H9 (cell line): ENCODE measurements around the gene MIB2. TPM values are rescaled to one million over a fixed set of nuclear protein-coding genes. Genes with fewer than 3 reads are reported as not detected.

Experiments used
- DNase-seq: peaks from one replicate; pipeline ENCODE4 v3.0.0-alpha.2; 2017
- H2AFZ ChIP-seq: one replicate; pipeline ENCODE4 v1.6.1; 2013; ENCODE audit warnings: mild to moderate bottlenecking, low read length, control low read depth, moderate library complexity
- H2AK5ac ChIP-seq: 2 replicates; pipeline ENCODE4 v1.6.1; 2013; ENCODE audit warnings: low read length, control low read depth, mixed read lengths; ENCODE audit not compliant: insufficient read length
- H2BK120ac ChIP-seq: one replicate; pipeline ENCODE4 v1.6.1; 2013; ENCODE audit warnings: low read depth, mild to moderate bottlenecking, low read length, control low read depth, inconsistent platforms; ENCODE audit not compliant: poor library complexity, severe bottlenecking
- H2BK12ac ChIP-seq: 2 replicates; pipeline ENCODE4 v1.6.1; 2013; ENCODE audit warnings: low read length, control low read depth, mixed read lengths, low read depth; ENCODE audit not compliant: insufficient read length
- H2BK15ac ChIP-seq: 2 replicates; pipeline ENCODE4 v1.6.1; 2013; ENCODE audit warnings: low read depth, low read length, control low read depth
- H2BK20ac ChIP-seq: one replicate; pipeline ENCODE4 v1.6.1; 2013; ENCODE audit warnings: low read depth, mild to moderate bottlenecking, low read length, control low read depth, inconsistent platforms; ENCODE audit not compliant: poor library complexity, severe bottlenecking
- H2BK5ac ChIP-seq: 2 replicates; pipeline ENCODE4 v1.6.1; 2013; ENCODE audit warnings: low read length, control low read depth, mixed read lengths; ENCODE audit not compliant: insufficient read length
- H3K14ac ChIP-seq: 2 replicates; pipeline ENCODE4 v1.6.1; 2013; ENCODE audit warnings: low read length, control low read depth; ENCODE audit not compliant: insufficient read depth
- H3K18ac ChIP-seq: 2 replicates; pipeline ENCODE4 v1.6.1; 2013; ENCODE audit warnings: low read depth, mild to moderate bottlenecking, mixed read lengths, low read length, control low read depth; ENCODE audit not compliant: insufficient read length
- H3K23ac ChIP-seq: 2 replicates; pipeline ENCODE4 v1.6.1; 2013; ENCODE audit warnings: low read length, control low read depth, mixed read lengths, low read depth; ENCODE audit not compliant: insufficient read length
- H3K23me2 ChIP-seq: 2 replicates; pipeline ENCODE4 v1.6.1; 2013; ENCODE audit warnings: low read depth, mild to moderate bottlenecking, mixed read lengths, low read length, control low read depth; ENCODE audit not compliant: insufficient read length, poor library complexity, severe bottlenecking
- H3K27ac ChIP-seq: 2 replicates; pipeline ENCODE4 v1.5.1; 2013; ENCODE audit warnings: low read length, control low read depth, mixed read lengths, low read depth; ENCODE audit not compliant: insufficient read length
- H3K27me3 ChIP-seq: 2 replicates; pipeline ENCODE4 v1.6.1; 2013; ENCODE audit warnings: low read length, control low read depth, inconsistent platforms; ENCODE audit not compliant: insufficient read depth
- H3K4ac ChIP-seq: 2 replicates; pipeline ENCODE4 v1.6.1; 2013; ENCODE audit warnings: low read depth, mild to moderate bottlenecking, control low read depth, inconsistent platforms, low read length, moderate library complexity
- H3K4me1 ChIP-seq: 2 replicates; pipeline ENCODE4 v1.6.1; 2013; ENCODE audit warnings: low read length, control low read depth, inconsistent platforms; ENCODE audit not compliant: insufficient read depth
- H3K4me2 ChIP-seq: 2 replicates; pipeline ENCODE4 v1.6.1; 2013; ENCODE audit warnings: low read length, control low read depth, mixed read lengths; ENCODE audit not compliant: insufficient read length, insufficient read depth
- H3K56ac ChIP-seq: 2 replicates; pipeline ENCODE4 v1.6.1; 2013; ENCODE audit warnings: low read depth, mild to moderate bottlenecking, mixed read lengths, low read length, control low read depth; ENCODE audit not compliant: insufficient read length
- H3K79me1 ChIP-seq: 2 replicates; pipeline ENCODE4 v1.6.1; 2013; ENCODE audit warnings: low read depth, mild to moderate bottlenecking, moderate library complexity, low read length, control low read depth, inconsistent platforms; ENCODE audit not compliant: insufficient read depth, poor library complexity, severe bottlenecking
- H3K79me2 ChIP-seq: 2 replicates; pipeline ENCODE4 v1.6.1; 2013; ENCODE audit warnings: low read length, control low read depth, inconsistent platforms; ENCODE audit not compliant: insufficient read depth
- H3K9ac ChIP-seq: 2 replicates; pipeline ENCODE4 v1.6.1; 2013; ENCODE audit warnings: low read length, control low read depth, mixed read lengths; ENCODE audit not compliant: insufficient read length; ENCODE audit errors: extremely low read depth
- H3K9me3 ChIP-seq: one replicate; pipeline ENCODE4 v1.6.1; 2013; ENCODE audit warnings: low read depth, low read length, inconsistent platforms; ENCODE audit not compliant: control insufficient read depth
- H3T11ph ChIP-seq: one replicate; pipeline ENCODE4 v1.6.1; 2013; ENCODE audit warnings: mild to moderate bottlenecking, low read length, control low read depth, inconsistent platforms
- H4K20me1 ChIP-seq: one replicate; pipeline ENCODE4 v1.6.1; 2013; ENCODE audit not compliant: control insufficient read depth, insufficient read length, insufficient read depth
- H4K5ac ChIP-seq: 2 replicates; pipeline ENCODE4 v1.6.1; 2013; ENCODE audit warnings: low read depth, mild to moderate bottlenecking, mixed read lengths, low read length, control low read depth; ENCODE audit not compliant: insufficient read length
- H4K8ac ChIP-seq: replicated peaks from 2 replicates; pipeline ENCODE4 v1.6.1; 2013; ENCODE audit warnings: low read length, control low read depth, mixed read lengths, low read depth; ENCODE audit not compliant: insufficient read length
- H4K91ac ChIP-seq: 2 replicates; pipeline ENCODE4 v1.6.1; 2013; ENCODE audit warnings: low read depth, mild to moderate bottlenecking, moderate library complexity, mixed read lengths, low read length, control low read depth; ENCODE audit not compliant: insufficient read length
- H3K27ac Mint-ChIP-seq, 3 experiments: 2 replicates in 2 of 3; 3 replicates in 1 of 3; pipeline ENCODE4 v1.8.0; 2020 to 2021; ENCODE audit warnings: mixed read lengths in 3 of 3, mild to moderate bottlenecking in 1 of 3, moderate library complexity in 1 of 3
- H3K27me3 Mint-ChIP-seq: 2 replicates; pipeline ENCODE4 v1.8.0; 2021; ENCODE audit warnings: low read depth, mild to moderate bottlenecking, moderate library complexity, mixed read lengths
- H3K36me3 Mint-ChIP-seq, 3 experiments: 2 replicates in 2 of 3; 3 replicates in 1 of 3; pipeline ENCODE4 v1.8.0; 2020 to 2021; ENCODE audit warnings: low read depth in 3 of 3, mixed read lengths in 3 of 3; ENCODE audit not compliant: insufficient read depth in 1 of 3
- H3K4me1 Mint-ChIP-seq, 2 experiments: 2 replicates each; pipeline ENCODE4 v1.8.0; 2020; ENCODE audit warnings: mixed read lengths in 2 of 2
- H3K4me3 Mint-ChIP-seq, 2 experiments: 2 replicates in 1 of 2; 3 replicates in 1 of 2; pipeline ENCODE4 v1.8.0; 2020 to 2021; ENCODE audit warnings: mild to moderate bottlenecking in 2 of 2, mixed read lengths in 2 of 2, moderate library complexity in 1 of 2
- H3K9me3 Mint-ChIP-seq, 2 experiments: 2 replicates in 1 of 2; 3 replicates in 1 of 2; pipeline ENCODE4 v1.8.0; 2020; ENCODE audit warnings: mild to moderate bottlenecking in 2 of 2, mixed read lengths in 2 of 2, moderate library complexity in 1 of 2
- WGBS: extraction: QIAGEN DNeasy Blood & Tissue Kit; methylation state at CpG from one replicate; pipeline ENCODE4 v1.1.7; 2013; ENCODE audit warnings: missing lambda C conversion rate, low lambda C conversion rate, mixed read lengths; ENCODE audit not compliant: insufficient read length; ENCODE audit errors: extremely low coverage; 5-methylcytosine and 5-hydroxymethylcytosine counted together
- total RNA-seq: library from RNA; stranded (reverse); gene quantifications from 2 replicates; pipeline ENCODE4 v1.2.1, GENCODE V29; 2021
- TF ChIP-seq, protein P1 (sequence below): fragments of 200-600 bp; sonication (generic); conservative IDR thresholded peaks from 3 replicates; pipeline ENCODE4 v1.8.0; 2021; ENCODE audit warnings: antibody characterized with exemption, mild to moderate bottlenecking

The MIB2 gene
- total RNA-seq, 1 experiment from 2014 or later, result 77.8 TPM

DNA sequence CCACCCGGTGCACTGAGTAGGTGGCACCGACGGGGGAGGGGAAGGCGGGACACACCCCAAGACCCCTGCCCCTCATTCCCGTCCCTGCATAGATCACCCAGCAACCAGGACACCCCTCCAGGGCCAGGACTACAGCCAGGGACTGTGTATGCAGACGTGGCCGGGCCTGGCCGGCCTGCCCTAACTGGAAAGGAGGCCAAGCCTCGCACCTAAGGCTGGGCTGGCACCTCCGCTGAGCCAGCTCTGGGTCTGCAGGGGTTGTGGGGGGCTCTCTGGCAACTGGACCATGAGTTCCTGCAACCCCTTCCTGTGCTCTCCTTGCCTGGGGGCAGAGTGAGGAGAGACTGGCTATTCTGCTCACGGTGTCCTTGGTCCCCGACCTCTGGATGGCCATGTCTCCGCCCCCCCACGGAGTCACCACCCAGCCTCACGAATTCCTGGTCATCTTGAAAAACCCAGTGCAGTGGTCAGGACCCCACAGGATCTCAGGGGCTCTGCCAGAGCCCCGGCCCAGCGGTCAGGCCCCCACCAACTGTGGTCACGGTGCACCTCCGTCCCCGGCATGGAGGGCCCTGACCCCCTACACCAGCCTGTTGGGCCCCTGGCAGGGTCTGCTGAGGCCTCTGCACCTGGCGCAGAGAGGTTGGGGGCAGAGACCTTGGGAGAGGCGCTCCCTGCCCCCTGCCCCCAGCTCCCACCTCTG is 14.3 kb upstream of the MIB2 start:
- no peaks in the 10 kb centered on the region for H4K20me1 ChIP-seq
- H2BK12ac ChIP-seq, result no peak overlapping the region
- no peak overlapping the region for H3K27ac Mint-ChIP-seq
- no peaks in the 10 kb centered on the region; the same call in 1 of the 2 replicates for H3K27me3 ChIP-seq
- H3K27me3 Mint-ChIP-seq, result peaks cover 59% of the 10 kb centered on the region
- no peak overlapping the region for H4K5ac ChIP-seq
- H3K79me1 ChIP-seq, result no peaks in the 10 kb centered on the region
- no peak overlapping the region for H3K27ac ChIP-seq
- H3K4me2 ChIP-seq, result no peak overlapping the region
- H2AFZ ChIP-seq, result no peak overlapping the region
- peaks cover 8% of the 10 kb centered on the region for H3K23me2 ChIP-seq
- no peak overlapping the region for H3K9ac ChIP-seq
- no peaks in the 10 kb centered on the region for H3K9me3 Mint-ChIP-seq
- no peaks in the 10 kb centered on the region for H3K9me3 ChIP-seq
- no peak overlapping the region for H4K8ac ChIP-seq
- no peak overlapping the region for H3K4ac ChIP-seq
- TF ChIP-seq, protein P1, sequence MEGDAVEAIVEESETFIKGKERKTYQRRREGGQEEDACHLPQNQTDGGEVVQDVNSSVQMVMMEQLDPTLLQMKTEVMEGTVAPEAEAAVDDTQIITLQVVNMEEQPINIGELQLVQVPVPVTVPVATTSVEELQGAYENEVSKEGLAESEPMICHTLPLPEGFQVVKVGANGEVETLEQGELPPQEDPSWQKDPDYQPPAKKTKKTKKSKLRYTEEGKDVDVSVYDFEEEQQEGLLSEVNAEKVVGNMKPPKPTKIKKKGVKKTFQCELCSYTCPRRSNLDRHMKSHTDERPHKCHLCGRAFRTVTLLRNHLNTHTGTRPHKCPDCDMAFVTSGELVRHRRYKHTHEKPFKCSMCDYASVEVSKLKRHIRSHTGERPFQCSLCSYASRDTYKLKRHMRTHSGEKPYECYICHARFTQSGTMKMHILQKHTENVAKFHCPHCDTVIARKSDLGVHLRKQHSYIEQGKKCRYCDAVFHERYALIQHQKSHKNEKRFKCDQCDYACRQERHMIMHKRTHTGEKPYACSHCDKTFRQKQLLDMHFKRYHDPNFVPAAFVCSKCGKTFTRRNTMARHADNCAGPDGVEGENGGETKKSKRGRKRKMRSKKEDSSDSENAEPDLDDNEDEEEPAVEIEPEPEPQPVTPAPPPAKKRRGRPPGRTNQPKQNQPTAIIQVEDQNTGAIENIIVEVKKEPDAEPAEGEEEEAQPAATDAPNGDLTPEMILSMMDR, result no peak
- no peak overlapping the region for H4K91ac ChIP-seq
- H3K18ac ChIP-seq, result no peak overlapping the region
- no peaks in the 10 kb centered on the region for H3K79me2 ChIP-seq
- no peak overlapping the region for H2AK5ac ChIP-seq
- no peak overlapping the region for H3K56ac ChIP-seq
- no CpG with 5 or more reads among the region's 22 CpGs for WGBS
- H2BK20ac ChIP-seq, result no peak overlapping the region
- no peaks in the 10 kb centered on the region for H3K4me1 ChIP-seq
- H3T11ph ChIP-seq, result no peak overlapping the region
- H3K4me3 Mint-ChIP-seq, result peak overlapping the region; percentile 48 to 79
- no peak overlapping the region for H2BK5ac ChIP-seq
- no peak for DNase-seq
- H3K4me1 Mint-ChIP-seq, result peaks cover 4 to 12% of the 10 kb centered on the region in 2 experiments
- H3K23ac ChIP-seq, result no peak overlapping the region
- no peak overlapping the region for H3K14ac ChIP-seq
- no peak overlapping the region for H2BK15ac ChIP-seq
- no peak overlapping the region for H2BK120ac ChIP-seq
- no peaks in the 10 kb centered on the region for H3K36me3 Mint-ChIP-seq
